Fibroblast of skin of left biceps (primary cell): ENCODE results near the gene ADORA2A.

ENCODE experiments used
- DNase-seq, 2 experiments: peaks; one replicate each; pipeline ENCODE4 v3.0.0-alpha.2; 2013; ENCODE audit warnings: low read depth in 2 of 2

ADORA2A gene

DNA sequence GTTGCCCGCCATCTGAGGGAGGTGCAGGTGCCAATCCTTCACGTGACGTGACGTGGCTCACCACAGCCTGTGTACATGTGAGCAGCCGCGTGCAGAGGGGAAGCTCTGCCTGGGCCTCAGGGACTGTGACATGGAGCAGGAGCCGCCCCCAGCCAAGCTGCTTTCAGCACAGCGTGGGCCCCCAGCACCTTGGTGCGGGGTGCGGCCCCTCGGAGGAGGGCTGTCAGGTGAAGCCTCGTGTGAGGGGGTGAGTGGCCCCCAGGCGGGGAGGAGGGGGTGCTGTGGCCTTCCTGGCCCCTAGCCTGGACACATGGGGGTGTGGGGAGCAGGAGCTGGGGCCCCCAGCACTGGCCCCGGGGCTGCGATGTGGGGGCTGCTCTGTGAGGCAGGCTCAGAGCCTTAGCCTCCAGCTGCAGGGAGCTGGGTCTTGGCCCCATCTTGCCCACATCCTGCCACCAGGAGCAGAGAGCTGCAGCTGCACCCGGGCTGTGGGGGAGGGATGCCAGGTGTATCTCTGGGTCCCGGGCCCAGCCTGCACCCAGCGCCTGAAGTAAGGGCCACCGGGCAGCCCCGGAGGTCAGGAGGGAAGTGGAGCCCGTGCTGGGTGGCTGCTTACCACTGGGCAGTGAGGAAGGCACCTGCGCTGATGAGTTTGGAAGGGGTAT is at the start of gene ADORA2A:
Gene ADORA2A, plus strand, starts transcription at position 100 of the 665 bp plus-strand sequence. CDS start 5,806 bp downstream, outside the sequence.
- no peak for DNase-seq

DNA sequence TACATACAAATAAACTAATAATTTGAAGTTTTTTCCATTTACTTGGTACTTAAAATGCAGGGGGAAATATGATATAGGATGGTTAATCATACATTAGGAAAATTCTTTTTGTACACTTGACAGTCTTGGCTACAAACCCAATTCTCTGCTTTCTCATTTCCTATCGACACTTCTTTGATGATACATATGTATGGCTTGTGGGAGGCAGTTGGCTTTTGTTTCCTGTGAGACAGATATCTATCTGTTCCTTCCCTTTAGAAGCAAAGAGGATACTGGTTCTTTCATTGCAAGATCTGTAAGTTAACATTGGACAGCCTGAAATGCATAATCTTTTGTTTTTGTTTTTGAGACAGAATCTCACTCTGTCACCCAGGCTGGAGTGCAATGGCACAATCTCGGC is 47.9 kb upstream of the ADORA2A start:
- DNase-seq, result no peak

DNA sequence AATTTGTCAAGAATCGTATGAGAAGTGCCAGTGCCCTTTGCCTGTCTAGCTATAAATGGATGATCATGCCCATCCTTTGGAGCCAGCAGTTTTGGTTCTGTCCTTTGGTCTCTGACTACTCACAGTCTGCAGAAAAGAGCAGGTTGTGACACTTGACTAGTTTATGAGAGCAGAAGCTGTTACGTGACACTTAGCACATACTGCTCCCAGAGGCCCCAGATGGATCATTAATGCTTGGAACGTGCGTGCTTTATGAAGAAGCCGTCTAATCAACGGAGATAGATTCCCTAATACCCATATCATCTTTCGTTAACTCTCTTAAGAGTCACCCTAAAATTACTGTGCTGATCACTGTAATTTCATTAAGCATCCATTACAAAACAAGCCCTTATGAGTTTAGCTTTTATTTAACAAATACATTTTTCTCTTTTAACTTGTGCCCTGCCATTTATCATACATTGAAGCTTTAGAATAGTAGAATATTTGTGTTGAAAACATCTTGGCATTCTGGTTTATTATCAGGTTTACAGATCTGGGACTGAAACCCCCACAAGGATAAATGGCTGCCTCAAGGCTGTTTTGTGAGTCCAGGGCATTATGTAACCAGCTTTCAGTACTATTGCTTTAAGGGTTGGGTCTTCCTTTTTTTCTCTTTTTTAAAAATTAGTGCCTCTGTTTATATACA is 47.0 kb upstream of the ADORA2A start:
- no peak for DNase-seq

DNA sequence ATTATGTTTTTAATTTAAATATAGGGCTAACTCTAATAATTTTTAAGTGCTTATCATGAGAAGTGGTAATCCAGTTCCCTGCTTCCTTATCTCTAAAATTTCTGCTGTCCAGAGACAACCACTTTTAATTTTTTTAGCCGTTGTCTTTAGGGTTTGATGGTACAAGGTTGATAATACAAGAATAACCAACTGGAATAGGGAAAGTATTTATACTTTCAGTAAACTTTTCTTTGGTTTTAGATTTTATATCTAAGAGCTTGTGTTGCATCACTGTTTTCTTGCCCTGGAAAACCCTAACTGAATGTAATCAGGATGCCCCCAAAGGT is 46.5 kb upstream of the ADORA2A start:
- no peak for DNase-seq

DNA sequence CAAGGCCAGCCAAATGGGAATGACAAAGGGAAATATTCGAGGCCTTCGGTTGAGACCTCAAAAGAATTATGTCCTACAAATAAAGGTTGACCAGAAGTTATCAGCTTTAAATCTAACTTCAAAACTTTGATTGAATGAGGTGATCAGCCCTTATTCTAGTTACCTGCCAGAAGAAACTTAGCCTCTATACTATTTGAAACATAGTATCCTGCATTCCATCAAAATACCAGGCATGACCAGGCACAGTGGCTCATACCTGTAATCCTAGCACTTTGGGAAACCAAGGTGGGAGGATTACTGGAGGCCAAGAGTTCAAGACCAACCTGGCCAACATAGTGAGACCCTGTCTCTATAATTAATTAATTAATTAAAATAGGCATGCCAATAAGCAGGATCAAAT is 44.3 kb upstream of the ADORA2A start:
- DNase-seq, result no peak

DNA sequence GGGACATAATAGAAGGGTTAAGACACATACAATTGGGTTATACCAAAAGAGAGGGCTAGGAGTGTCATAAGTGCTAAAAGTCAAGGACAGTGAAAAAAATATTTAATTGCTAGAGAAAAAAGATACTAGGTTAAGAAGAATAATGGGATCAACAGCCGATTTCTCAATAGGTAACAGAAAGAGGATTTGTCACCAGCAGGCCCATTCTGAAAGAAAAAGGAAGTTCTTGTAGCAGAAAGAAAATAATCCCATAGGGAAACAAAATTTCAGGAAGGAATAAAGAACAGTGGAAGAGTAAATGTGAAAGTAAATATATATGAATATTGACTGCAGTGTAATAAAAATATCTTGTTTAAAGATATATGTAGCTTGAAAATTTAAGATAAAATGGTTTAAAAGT is 43.3 kb upstream of the ADORA2A start:
- DNase-seq, result no peak

DNA sequence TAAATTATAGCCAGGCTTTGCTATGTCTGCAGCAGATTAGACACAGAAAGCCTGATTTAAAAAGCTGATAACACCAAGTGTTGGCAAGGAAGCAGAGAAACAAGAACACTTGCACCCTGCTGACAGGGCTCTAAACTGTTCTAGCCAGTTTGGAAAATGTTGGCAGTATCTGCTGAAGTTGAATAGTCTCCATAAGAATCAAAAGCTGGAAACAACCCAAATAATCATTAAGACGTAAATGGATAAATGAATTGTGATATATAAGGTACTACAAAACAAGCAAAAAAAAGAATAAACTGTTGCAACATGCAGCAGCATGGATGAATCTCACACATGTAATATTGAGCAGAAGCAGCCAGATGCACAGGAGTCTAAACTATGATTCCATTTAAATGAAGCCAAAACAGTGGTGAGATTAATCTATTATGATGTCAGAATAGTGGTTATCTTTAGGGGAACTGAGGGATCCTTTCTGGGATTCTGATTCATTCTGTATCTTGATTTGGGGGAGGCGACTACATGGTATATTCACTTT is 40.4 kb upstream of the ADORA2A start:
- peak; percentile 20 to 25 for DNase-seq

DNA sequence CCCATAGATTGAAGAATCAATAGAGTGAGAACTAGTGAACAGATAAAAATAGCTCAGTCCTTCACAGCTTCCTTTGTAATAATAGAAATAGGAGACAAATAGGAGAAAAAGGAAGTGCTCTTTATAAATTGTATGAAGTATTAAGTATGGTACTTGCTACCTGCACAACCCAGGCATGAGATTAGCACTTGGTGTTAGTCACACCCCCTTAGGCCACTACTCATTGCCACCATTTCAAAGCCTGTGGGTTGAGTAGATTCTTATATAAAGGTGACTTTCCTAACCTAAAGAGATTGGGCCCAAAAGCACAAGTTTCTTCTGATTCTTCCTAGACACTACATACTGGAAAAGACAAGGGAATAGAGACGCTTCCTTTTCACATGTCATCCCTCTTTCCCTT is 37.7 kb upstream of the ADORA2A start:
- no peak for DNase-seq

DNA sequence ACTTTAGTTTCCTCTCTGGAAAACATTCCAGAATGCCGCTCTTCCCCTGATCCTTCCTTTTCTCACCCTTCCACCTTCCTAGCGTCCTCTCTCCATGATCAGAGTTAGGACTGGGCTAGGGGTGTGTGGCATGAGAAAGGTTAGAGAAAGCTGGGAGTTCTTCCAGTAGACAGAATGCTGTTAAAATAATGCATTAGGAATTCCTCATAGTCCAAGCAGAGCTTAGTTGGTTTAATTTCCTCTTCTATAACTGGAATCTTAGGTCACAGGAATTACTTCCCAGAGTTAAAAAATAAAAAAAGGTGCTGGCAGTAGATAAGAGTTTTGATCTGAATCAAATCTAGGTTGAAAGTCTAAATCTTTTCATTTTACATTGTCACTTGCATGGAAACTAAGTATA is 37.2 kb upstream of the ADORA2A start:
- DNase-seq, result no peak

DNA sequence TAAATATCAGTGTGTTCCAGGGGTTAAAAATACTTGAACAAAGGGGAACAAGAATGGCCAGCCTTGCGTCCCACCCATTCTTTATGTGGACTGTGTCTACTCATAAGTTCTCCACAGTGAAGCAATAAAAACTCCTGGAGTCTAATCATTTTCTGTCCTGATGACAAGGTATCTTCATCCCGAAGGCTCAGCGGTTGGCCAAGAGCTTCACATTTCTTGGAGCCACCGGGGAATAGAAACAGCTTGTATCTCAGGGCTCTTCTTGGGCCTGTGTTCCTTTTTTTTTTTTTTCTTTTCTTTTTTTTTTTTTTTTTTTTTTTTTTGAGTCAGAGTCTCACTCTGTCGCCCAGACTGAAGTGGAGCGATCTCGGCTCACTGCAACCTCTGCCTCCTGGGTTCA is 36.8 kb upstream of the ADORA2A start:
- DNase-seq, result peak in 1 of 2 experiments; percentile 25

DNA sequence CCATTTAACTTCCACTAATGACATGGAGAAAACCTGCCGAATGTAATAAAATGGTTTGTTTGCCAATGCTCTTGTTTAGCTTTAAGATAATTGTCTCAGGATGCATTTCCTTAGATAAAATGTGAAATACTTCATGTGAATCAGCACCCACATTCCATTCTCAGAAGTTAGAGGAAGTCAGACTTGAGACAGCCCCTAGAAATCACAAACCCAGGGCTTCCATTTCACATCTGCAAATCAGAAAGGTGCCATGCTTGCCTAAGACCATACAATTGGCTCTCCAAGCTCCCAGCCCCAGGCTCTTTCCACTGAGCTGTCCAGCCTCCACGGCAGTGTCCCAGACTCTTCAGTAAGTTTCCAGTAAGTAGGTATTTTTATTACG is 35.6 kb upstream of the ADORA2A start:
- peak in 1 of 2 experiments; percentile 34 for DNase-seq

DNA sequence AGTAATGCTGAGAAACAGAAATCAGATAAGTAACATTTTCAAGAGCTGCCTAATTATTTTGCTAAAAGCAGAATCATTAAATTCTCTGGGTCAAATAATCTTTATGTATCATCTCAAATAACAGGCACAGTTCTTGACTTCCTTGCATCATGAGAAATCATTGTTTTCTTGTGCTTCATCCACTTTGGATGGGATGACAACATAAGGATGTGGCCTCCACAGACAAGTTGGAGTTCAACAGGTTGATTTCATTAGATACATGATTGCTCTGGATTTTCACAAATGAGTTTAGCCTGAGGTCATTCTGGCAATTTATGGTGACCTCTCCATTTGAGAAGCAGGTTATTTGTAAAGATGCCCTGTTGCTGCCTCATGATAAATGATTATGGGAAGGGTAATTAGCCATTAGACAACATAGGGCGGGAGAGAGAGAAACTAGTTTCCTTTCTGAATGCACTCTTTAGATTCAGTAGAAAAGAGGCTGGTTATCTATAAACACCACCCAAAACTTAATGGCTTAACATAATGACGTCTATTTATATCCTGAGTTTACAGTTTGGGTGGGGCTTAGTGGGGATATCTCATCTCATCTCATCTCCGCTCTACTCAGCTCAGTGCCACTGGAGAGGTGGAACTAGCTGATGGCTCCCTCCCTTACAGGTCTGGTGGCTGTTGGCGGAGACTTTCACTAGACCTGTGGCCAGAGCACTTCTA is 35.0 kb upstream of the ADORA2A start:
- DNase-seq, result no peak

DNA sequence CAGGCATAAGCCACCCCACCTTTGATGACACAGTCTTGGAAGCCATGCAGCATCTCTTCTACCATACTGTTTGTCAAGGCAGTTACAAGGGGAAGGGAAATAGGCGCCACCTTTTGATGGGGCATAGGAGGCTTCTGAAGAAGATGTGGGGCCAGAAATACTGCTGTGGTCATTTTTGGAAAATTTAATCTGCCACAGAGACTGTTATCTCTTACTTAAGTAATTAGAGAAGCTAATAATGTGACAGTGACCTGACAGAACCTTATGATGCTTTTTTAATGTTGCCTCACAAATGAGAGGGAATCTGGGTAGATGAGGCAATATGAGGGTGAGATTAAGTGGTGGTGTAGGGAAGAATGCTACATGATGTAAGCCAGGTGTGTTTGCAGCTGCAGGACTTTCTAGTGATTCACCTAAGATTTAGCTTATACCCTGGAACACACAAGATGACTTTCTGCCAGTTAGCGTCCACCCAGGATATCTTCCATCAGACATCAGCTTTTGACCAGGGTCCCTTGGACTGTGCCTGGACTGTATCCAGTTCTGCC is 34.3 kb upstream of the ADORA2A start:
- no peak for DNase-seq

DNA sequence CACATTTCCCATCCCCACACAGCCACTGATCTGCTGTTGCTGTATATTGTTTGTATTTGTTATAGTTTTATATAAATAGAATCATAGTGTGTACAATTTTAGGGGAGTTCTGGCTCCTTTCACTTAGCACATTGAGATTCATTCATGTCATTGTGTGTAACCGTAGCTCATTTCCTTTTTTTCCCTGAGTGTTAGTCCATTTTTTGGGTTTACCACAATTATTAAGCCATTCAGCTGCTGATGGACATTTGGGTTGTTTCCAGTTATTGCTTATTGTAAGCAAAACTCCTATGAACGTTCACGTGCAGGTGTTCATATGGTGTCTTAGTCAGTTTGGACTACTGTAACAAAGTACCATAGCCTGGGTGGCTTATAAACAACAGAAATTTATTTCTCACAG is 33.6 kb upstream of the ADORA2A start:
- no peak for DNase-seq

DNA sequence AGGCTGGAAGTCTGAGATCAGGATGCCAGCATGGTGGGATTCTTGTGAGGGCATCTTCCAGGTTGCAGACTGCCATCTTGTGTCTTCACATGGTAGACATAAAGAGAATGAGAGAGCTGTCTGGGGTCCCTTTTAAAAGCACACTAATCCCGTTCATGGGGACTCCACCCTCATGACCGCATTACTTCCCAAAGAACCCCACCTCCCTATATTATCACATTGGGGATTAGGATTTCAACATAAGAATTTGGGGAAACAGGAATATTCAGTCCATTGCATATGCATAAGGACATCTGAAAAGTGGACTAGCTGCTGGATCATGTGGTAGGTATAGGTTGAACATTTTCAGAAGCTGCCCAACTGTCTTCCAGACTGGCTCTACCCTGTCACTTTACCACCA is 33.1 kb upstream of the ADORA2A start:
- DNase-seq, result no peak

DNA sequence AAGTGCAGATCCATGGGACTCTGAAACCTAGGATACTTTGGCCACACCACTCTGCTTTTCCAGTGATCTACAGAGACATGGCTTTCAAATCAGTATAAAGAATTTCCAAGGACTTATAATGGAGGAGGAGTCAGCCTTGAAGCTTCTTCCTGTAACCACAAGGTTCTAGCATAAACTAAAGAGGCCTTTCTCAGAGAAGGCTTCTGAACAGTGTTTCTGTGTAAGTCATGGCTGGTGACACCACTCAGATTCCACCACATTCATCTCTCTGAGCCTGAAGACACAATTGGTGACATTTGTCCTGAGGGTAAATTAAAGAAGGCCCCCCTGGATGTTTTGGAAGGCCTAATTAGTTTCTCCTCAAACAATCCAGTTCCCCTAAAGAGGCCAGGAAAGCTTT is 29.0 kb upstream of the ADORA2A start:
- DNase-seq, result no peak

DNA sequence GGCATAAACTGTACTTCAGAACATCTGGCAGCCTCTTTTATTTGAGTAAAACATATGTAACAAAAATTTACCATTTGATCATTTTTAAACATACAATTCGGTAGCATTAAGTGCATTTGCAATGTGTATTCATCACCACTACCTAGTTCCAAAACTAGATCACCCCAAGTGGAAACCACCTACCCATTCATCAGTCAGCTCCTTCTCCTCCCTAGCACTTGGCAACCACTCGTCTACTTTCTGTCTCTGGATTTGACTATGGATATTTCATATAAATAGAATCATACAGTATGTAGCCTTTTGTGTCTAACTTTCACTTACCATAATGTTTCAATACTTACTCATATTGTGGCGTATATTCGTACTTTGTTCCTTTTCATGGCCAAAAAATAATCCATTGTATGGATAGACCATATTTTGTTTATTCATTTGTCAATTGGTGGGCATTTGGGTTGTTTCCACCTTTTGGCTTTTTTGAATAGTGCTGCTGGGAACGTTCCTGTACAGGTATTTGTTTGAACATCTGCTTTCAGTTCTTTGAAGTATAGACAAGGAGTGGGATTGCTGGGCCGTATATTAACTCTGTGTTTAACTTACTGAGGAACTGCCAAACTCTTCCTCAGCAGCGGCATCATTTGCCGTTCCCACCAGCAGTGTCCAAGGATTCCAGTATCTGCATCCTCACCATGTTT is 27.2 kb upstream of the ADORA2A start:
- DNase-seq, result no peak

DNA sequence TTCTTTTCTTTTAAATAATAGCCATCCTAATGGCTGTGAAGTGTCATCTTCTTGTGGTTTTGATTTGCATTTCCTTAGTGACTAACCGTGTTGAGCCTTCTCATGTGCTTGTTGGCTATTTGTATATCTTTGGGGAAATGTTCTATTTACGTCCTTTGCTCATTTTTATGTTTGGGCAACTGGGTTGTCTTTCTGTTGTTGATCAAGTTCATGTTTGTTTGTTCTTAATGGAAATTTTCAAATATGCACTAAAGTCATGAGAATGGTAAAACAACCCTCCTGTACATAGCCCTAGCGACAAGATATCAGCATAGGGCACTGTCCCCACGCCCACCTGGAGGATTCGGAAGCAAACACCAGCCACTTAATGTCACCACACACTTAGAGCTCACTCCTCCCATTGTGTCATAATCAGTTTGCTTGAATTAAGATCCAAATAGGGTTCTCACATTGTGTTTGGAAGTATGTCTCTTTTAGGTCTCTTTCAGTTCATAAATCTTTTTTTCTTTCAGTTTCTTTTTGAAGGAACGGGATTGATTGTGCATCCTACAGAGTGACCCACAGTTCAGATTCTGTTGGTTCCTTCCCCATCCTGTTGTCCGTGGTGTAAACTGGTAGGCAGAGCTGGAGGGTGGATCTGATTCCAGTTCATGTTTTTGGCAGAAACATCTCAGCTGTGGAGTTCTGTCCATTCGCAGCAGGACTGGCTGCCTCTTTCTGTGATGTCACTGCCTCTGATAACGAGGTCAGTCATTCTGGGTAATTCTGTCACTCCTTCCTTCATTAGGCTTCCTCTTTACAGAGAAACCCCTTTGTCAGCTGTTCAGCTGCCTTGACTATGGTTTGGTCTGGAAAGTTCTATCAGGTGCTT is 26.4 kb upstream of the ADORA2A start:
- DNase-seq, result no peak

DNA sequence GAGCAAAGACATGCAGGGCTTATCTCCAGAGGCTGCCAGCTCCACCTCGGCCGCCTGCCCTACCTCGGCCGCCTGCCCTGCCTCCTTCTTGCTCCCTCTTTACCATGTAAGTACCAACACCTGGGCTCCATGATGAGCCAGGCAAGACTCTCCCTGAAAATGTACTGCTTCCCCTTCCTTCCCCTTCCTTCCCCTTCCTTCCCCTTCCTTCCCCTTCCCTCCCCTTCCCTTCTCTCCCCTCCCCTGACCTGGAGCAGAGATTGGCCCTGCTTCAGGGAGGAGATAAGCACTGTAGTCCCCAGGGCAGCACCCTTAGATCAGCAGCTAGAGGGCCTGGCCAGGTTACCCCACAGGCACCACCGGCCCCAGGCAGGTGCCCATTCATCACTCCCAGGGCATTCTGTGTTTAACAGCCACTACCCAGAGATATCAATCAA is 25.4 kb upstream of the ADORA2A start:
- no peak for DNase-seq

DNA sequence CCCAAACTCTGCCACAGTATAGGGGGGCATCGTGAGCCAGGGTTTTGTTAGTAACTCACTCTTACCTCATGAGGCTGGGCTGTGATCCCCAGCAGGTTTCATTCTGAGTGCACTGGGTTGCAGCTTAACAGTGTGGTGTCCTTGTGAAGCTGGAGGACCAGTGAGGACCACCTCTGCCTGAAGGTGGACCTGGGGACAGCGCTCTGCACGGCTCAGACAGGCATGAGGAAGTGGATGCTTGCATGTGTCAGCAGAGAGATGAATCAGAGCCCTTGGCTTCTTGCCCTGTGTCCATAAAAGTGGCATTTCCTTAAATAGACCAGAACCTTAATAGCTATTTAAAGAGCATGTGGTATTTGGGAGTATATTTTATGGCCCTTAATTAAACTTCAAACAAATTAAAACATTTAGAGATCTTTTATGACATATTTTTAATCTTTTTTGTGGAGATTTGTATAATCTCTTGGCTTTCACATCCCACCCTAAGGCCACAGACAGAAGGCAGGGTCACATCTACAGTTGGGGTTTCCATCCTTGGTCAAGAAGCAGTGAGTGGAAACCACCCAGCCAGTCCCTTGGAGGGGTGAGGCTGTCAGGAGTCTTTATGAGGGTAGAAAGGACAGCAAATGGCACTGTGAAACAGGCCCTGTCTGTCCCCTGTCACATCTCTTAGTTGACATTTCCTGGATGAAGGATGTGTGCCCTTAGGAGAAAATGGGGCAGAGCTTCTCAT is 24.8 kb upstream of the ADORA2A start:
- peak; percentile 78 to 79 for DNase-seq
